ENCODE results near the gene IRS1. TPM values are rescaled to one million over a fixed set of nuclear protein-coding genes. Genes with fewer than 3 reads are reported as not detected.
"Not testable (repeated sequence)": the region's sequence is repeated elsewhere in the genome, so short reads cannot be mapped to it uniquely, and the experiment has no call there.

The IRS1 gene
- 17.6 TPM for total RNA-seq
- long read RNA-seq, full-length matches to known transcripts, result 18 of 24 reads
- long read RNA-seq, partial matches to known transcripts, result 0 of 24 reads
- long read RNA-seq, other reads (novel, unspliced or antisense), result 6 of 24 reads

GRCh38 chr2:226799211-226799975 is at the start of gene IRS1:
Gene IRS1, minus strand, starts transcription at chr2:226799820. Its CDS starts 1,082 bp downstream, at chr2:226798738.
- ATAC-seq (ENCODE audit: poor library complexity) (peak; percentile 55), DNase-seq (peak; percentile 80)
- intact Hi-C loops (cut with DNase I), result loop anchor here (2.0 to 10.0 kb wide), 4 partner anchors 75 to 913 kb away; no protein-coding TSS in a partner anchor

- intact Hi-C loops (cut with DNase I), result no loop called here
- ATAC-seq (ENCODE audit: poor library complexity) (no peak), DNase-seq (no peak)
These were observed 49.7 kb upstream of the IRS1 start for GRCh38 chr2:226849349-226849748.

- intact Hi-C loops (cut with DNase I), result no loop called here
- DNase-seq (no peak), ATAC-seq (ENCODE audit: poor library complexity) (no peak)
These were observed 47.9 kb upstream of the IRS1 start for GRCh38 chr2:226847511-226847910.

GRCh38 chr2:226847090-226847489 is 47.5 kb upstream of the IRS1 start:
- no peak for DNase-seq
- no peak for ATAC-seq (ENCODE audit: poor library complexity)
- intact Hi-C loops (cut with DNase I), result no loop called here

GRCh38 chr2:226845386-226846116 is 45.9 kb upstream of the IRS1 start:
- ATAC-seq (ENCODE audit: poor library complexity) (no peak), DNase-seq (no peak)
- intact Hi-C loops (cut with DNase I), result no loop called here

- ATAC-seq (ENCODE audit: poor library complexity); intact Hi-C loops (cut with DNase I): not testable (repeated sequence)
These were observed 43.4 kb upstream of the IRS1 start for GRCh38 chr2:226843001-226843400.

GRCh38 chr2:226839951-226840350 is 40.3 kb upstream of the IRS1 start:
- DNase-seq (no peak), ATAC-seq (ENCODE audit: poor library complexity) (no peak)
- intact Hi-C loops (cut with DNase I), result no loop called here

More at GRCh38 chr2:226843001-226843400, 43.4 kb upstream of the IRS1 start:
- DNase-seq, result not testable (repeated sequence)

GRCh38 chr2:226839161-226839560 is 39.5 kb upstream of the IRS1 start:
- ATAC-seq (ENCODE audit: poor library complexity) (no peak), DNase-seq (no peak)
- intact Hi-C loops (cut with DNase I), result no loop called here

GRCh38 chr2:226838722-226839121 is 39.1 kb upstream of the IRS1 start:
- DNase-seq, result no peak
- no peak for ATAC-seq (ENCODE audit: poor library complexity)
- intact Hi-C loops (cut with DNase I), result no loop called here

- intact Hi-C loops (cut with DNase I), result no loop called here
- DNase-seq (no peak), ATAC-seq (ENCODE audit: poor library complexity) (no peak)
These were observed 38.4 kb upstream of the IRS1 start for GRCh38 chr2:226837787-226838603.

GRCh38 chr2:226837334-226837733 is 37.7 kb upstream of the IRS1 start:
- intact Hi-C loops (cut with DNase I), result no loop called here
- DNase-seq (no peak), ATAC-seq (ENCODE audit: poor library complexity) (no peak)

- DNase-seq (no peak), ATAC-seq (ENCODE audit: poor library complexity) (peak; percentile 2)
- intact Hi-C loops (cut with DNase I), result no loop called here
These were observed 36.9 kb upstream of the IRS1 start for GRCh38 chr2:226836548-226836885.

GRCh38 chr2:226835796-226836547 is 36.4 kb upstream of the IRS1 start, which contains the start of gene RHBDD1:
Gene RHBDD1, plus strand, starts transcription at chr2:226836054. Its CDS starts 28,640 bp downstream, at chr2:226864694.
- intact Hi-C loops (cut with DNase I), result no loop called here
- DNase-seq, result peak; percentile 97
- ATAC-seq (ENCODE audit: poor library complexity), result peak; percentile 99

GRCh38 chr2:226835420-226835795 is 35.8 kb upstream of the IRS1 start:
- peak; percentile 67 for ATAC-seq (ENCODE audit: poor library complexity)
- DNase-seq, result no peak
- intact Hi-C loops (cut with DNase I), result no loop called here

- ATAC-seq (ENCODE audit: poor library complexity); intact Hi-C loops (cut with DNase I): not testable (repeated sequence)
- DNase-seq, result peak; percentile 39
These were observed 35.3 kb upstream of the IRS1 start for GRCh38 chr2:226834880-226835279.

GRCh38 chr2:226832061-226832460 is 32.4 kb upstream of the IRS1 start:
- DNase-seq (no peak), ATAC-seq (ENCODE audit: poor library complexity) (no peak)
- intact Hi-C loops (cut with DNase I), result no loop called here

- intact Hi-C loops (cut with DNase I), result no loop called here
- no peak for ATAC-seq (ENCODE audit: poor library complexity)
- no peak for DNase-seq
These were observed 31.6 kb upstream of the IRS1 start for GRCh38 chr2:226831266-226831665.
